GM12872 (cell line): ENCODE measurements around the gene C20orf204.

Experiments used
- CTCF ChIP-seq: IDR thresholded peaks from 3 replicates; pipeline ENCODE4 v1.5.1; 2011; ENCODE audit warnings: low read depth, mild to moderate bottlenecking, low read length, moderate library complexity; ENCODE audit not compliant: insufficient read depth

C20orf204 gene, protein sequence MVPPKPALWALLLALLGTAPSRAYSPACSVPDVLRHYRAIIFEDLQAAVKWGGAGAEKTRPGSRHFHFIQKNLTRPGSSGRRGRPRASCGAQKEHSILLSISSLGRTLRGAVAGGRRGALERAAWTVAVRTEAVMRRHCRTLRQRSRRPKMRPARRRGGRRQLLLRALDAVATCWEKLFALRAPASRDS

DNA sequence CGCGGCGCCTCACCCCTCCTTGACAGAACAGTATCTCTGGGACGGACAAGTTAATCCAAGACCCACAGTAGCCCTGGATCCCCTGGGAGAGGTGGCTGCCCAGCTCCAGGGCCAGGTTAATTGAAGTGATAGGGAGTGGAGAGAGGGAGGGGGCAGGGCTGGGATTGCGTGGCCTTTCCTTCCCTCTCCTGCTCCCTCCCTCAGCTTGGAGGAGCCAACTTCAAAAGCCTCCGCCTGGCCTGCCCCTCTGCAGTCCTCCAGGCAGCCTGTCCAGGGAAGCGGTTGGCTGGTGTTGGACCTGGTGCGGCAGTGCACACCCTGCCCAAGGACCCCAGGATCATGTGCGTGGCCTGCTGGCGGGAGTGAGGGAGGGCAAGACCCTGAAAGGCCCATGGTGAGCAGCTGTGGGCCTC, at the start of gene C20orf204:
Gene C20orf204 (plus strand): TSS at position 250 of the 413 bp plus-strand sequence. CDS start 142 bp downstream, at position 392.
- no peak for TF ChIP-seq CTCF

- no peak for TF ChIP-seq CTCF
Measured at GRCh38 chr20:64000906-64001305, 35.1 kb upstream of the C20orf204 start.

DNA sequence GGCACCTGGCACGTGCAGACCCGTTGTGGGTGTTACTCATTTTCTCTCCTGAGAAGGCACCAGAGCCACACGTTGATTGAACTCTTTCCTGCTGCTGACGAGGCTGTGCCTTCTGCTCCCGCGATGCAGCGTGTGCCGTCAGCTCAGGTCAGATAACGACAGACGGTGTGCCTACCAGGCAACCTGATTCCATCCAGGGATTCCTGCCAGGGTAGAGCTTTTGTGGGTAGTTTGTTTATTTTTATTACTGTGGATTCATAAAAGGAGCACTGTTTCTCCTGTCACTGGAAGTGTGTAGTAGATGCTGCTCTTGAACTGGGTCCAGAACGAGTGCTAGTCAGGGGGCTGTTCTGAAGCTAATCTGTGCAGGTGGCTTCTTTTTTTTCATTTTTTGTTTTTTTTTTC, 34.4 kb upstream of the C20orf204 start:
- TF ChIP-seq CTCF: no peak

DNA sequence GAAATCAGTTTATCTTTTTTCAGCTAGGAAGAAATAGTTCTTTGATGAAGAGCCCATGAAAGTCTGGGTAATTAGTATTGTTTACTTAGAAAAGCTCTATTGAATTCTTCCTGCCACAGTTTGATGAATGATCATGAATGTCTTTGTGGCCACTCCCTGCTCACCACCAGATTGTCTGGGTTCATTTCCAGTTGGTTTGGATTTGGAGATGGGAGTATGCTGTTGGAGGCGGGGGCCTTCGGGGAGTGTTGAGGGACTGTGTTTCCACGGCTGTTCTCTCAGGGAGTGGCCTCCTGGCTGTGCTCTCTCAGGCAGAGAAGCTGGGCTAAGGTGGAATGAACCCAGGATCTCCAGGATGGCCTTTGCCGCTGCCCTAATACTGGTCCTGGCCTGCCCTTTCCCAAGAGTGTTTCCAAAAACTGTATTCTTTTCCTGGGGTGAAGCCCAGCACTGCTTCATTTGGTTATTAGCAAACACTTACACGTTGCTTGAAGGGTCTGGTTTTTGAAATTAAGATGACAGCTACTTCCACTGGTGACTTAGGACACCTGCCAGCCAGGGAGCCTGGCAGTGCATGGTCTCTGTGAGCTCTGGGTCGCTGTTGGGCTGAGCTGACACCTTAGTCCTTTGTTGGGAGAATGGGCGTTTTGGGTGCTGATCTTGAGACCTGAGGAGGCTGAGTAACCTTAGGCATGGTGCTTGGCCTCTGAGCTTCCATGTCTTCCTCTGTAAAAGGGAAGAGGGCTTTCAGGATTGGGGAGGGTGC, 31.8 kb upstream of the C20orf204 start:
- TF ChIP-seq CTCF: no peak

DNA sequence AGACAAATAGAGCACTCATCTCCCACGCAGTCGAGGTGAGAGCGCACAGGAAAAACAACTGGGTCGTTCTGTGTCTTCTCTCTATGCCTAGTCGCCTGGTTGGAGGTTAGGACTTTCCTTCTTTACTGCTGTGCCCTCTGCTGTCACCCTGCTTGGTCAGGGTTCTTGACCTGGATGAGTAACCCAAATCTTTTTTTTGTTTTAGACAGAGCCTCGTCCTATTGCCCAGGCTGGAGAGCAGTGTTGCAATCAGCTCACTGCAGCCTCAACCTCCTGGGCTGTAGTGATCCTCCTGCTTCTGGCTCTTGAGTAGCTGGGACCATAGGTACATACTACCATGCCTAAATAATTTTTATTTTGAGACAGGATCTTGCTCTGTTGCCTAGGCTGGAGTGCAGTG, 30.6 kb upstream of the C20orf204 start:
- no peak for TF ChIP-seq CTCF

DNA sequence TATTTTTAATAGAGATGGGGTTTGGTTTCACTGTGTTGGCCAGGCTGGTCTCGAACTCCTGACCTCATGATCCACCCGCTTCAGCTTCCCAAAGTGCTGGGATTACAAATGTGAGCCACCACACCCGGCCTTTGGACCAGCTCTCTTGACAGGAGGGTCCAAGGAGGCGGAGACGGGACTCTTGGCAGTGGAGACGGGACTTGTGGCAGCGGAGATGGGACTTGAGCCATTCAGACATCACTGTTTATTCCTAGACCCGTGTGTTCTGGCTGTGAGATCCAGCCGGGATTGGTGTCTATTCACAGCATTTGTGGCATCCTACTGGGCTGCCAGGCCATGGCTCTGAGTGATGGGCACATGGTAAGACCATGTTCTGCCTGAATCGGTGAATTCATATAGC, 29.5 kb upstream of the C20orf204 start:
- TF ChIP-seq CTCF: no peak

- TF ChIP-seq CTCF: no peak
Measured at GRCh38 chr20:64006902-64007301, 29.1 kb upstream of the C20orf204 start.
